ENCODE results near the gene SBDS. TPM values are rescaled to one million over a fixed set of nuclear protein-coding genes. Genes with fewer than 3 reads are reported as not detected.
A peak's percentile ranks its signal among the peaks of the same experiment; 100 is the strongest.

Gene SBDS
- total RNA-seq, 1 experiment from 2014 or later, result 37.8 TPM

- Histone ChIP-seq H2AFZ (ENCODE audit: low read length) (no peak overlapping the region), H3K23ac (ENCODE audit: insufficient read length, low read depth, low read length) (no peak overlapping the region), H3T11ph (ENCODE audit: low read length) (no peak overlapping the region), H3K79me1 (ENCODE audit: insufficient read depth, low read depth, low read length, poor library complexity, severe bottlenecking) (peaks cover 2% of the 10 kb centered on the region), H3K4me2 (ENCODE audit: insufficient read depth, insufficient read length, low read length) (no peak overlapping the region), H2BK15ac (ENCODE audit: low read depth, low read length) (no peak overlapping the region), H3K79me2 (ENCODE audit: insufficient read depth, low read length) (no peaks in the 10 kb centered on the region), H3K27me3 (ENCODE audit: insufficient read depth, low read length) (no peaks in the 10 kb centered on the region), H3K56ac (ENCODE audit: insufficient read length, low read depth, low read length) (no peak overlapping the region), H4K8ac (replicated peaks; ENCODE audit: insufficient read length, low read depth, low read length) (peak overlapping the region; percentile 6), H3K9me3 (ENCODE audit: control insufficient read depth, low read depth, low read length) (no peaks in the 10 kb centered on the region), H3K9ac (ENCODE audit: extremely low read depth, insufficient read length, low read length) (no peak overlapping the region), H3K23me2 (ENCODE audit: insufficient read length, low read depth, low read length, poor library complexity, severe bottlenecking) (no peaks in the 10 kb centered on the region), H2BK120ac (ENCODE audit: low read depth, low read length, poor library complexity, severe bottlenecking) (no peak overlapping the region), H2BK12ac (ENCODE audit: insufficient read length, low read depth, low read length) (no peak overlapping the region), H4K91ac (ENCODE audit: insufficient read length, low read depth, low read length) (no peak overlapping the region), H3K27ac (ENCODE audit: insufficient read length, low read depth, low read length) (no peak overlapping the region), H4K5ac (ENCODE audit: insufficient read length, low read depth, low read length) (no peak overlapping the region), H3K4ac (ENCODE audit: low read depth, low read length) (no peak overlapping the region), H3K4me1 (ENCODE audit: insufficient read depth, low read length) (no peaks in the 10 kb centered on the region), H4K20me1 (ENCODE audit: control insufficient read depth, insufficient read depth, insufficient read length) (no peaks in the 10 kb centered on the region), H3K18ac (ENCODE audit: insufficient read length, low read depth, low read length) (no peak overlapping the region), H2AK5ac (ENCODE audit: insufficient read length, low read length) (no peak overlapping the region), H3K14ac (ENCODE audit: insufficient read depth, low read length) (no peak overlapping the region), H2BK5ac (ENCODE audit: insufficient read length, low read length) (no peak overlapping the region), H2BK20ac (ENCODE audit: low read depth, low read length, poor library complexity, severe bottlenecking) (no peak overlapping the region)
- no peak for TF ChIP-seq CTCF (conservative IDR thresholded peaks at IDR 0.05)
- Mint-ChIP-seq H3K4me3 (no peak overlapping the region), H3K36me3 (ENCODE audit: insufficient read depth in 1 of 3, low read depth in 3 of 3) (peaks cover 16 to 67% (median 53%) of the 10 kb centered on the region in 3 experiments; a peak in 6 of 7 replicates), H3K4me1 (0 out of 4 replicates have a peak, but pooled peaks cover 0 to 2% of the 10 kb centered on the region in 2 experiments), H3K27ac (peak overlapping the region in 1 of 3 experiments; percentile 55; a peak in 1 of 7 replicates), H3K9me3 (no peaks in the 10 kb centered on the region), H3K27me3 (ENCODE audit: low read depth) (no peaks in the 10 kb centered on the region)
- no peak for DNase-seq
- WGBS (ENCODE audit: extremely low coverage, insufficient read length, low lambda C conversion rate), result no CpG with 5 or more reads among the region's 8 CpGs
These were observed 44.6 kb downstream of the SBDS start for GRCh38 chr7:66950763-66951162.

All from H9 (cell line).